HS-5 (cell line): ENCODE data around the gene TRRAP.

Experiments
- DNase-seq: peaks from one replicate; pipeline ENCODE4 v3.0.0-alpha.2; 2012; ENCODE audit warnings: low read depth

The TRRAP gene

DNA sequence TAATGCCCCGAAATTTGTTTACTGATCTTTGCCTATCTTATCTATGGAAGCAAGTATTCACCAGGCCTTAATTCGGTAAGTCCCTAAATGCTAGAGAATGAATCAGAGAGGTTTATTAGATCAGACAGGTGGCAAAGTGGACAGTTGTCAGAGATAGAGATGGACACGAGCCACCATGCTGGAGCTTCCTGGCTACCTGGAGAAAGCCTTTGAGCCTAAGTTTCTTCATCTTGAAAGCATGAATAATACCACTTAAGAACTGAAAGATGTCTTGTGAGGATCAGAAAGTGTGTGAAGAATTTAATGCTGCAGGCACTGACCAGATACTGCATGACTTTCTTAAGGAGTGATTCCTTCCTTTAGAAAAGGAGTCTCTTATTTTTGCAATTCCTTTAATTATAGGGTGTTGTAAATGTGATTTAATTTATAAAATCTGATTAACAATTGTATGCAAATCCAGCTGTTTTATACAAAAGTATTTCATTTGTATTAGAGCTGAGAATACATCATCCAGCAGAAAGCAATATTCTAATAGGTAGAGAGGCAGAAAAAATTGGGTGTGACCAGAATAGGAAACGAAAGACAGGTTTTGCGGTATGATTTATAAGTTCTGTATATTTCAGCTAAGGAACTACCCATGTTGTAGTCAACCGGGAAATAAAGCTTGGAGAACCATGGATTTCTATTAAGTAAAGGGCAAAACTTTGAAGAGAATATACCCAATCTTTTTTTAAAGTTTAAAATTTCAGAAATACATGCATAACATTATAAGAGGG lies 182.9 kb downstream of the TRRAP start:
- no peak for DNase-seq
